ENCODE measurements around the gene PSMC1. TPM values are rescaled to one million over a fixed set of nuclear protein-coding genes. Genes with fewer than 3 reads are reported as not detected.

PSMC1 gene
- total and polyA plus RNA-seq, 10 of the 15 experiments (the other 5 are each of a cell fraction or from before 2014, with no cell fraction given) = 97.4 to 286 (median 209) TPM

GRCh38 chr14:90301122-90301521, 44.8 kb downstream of the PSMC1 start:
- Histone ChIP-seq H3K4me3 (no peak overlapping the region), H3K36me3 (ENCODE audit: control insufficient read depth in 2 of 2, insufficient read depth in 2 of 2, low read length in 1 of 2) (peaks cover 3 to 15% of the 10 kb centered on the region in 2 experiments)
- TF ChIP-seq CREM (IDR thresholded peaks at IDR 0.05; ENCODE audit: low read depth) (no peak), MAX (IDR thresholded peaks at IDR 0.05; ENCODE audit: low read depth, low read length) (no peak), ATF3 (IDR thresholded peaks at IDR 0.05; ENCODE audit: borderline replicate concordance, extremely low read depth, low read depth, low read length) (no peak), CREB1 (IDR thresholded peaks at IDR 0.05; ENCODE audit: low read depth) (no peak), CHD1 (IDR thresholded peaks at IDR 0.05; ENCODE audit: low read depth, low read length) (no peak), RELB (IDR thresholded peaks at IDR 0.05; ENCODE audit: low read depth) (no peak)

More at GRCh38 chr14:90301122-90301521, 44.8 kb downstream of the PSMC1 start:
- H2AFZ ChIP-seq (ENCODE audit: control insufficient read depth, low read depth, low read length) = no peak overlapping the region
- no peaks in the 10 kb centered on the region for H3K4me1 ChIP-seq (ENCODE audit: control insufficient read depth, insufficient read depth, low read length)
- H3K27me3 ChIP-seq (replicated peaks in 1 of 2; ENCODE audit: control insufficient read depth in 2 of 2, insufficient read depth in 2 of 2, low read length in 1 of 2) = no peaks in the 10 kb centered on the region
- ChIA-PET CTCF (interaction anchor here (0.6 to 1.9 kb wide), 9 partner anchors 12 to 873 kb away, joined by 3 to 21 read pairs (median 4); no protein-coding TSS in a partner anchor), SMC1A (ENCODE audit: uncharacterized antibody, unreplicated experiment) (interaction anchor here (0.7 to 1.9 kb wide), 4 partner anchors 12 to 457 kb away, joined by 3 to 5 read pairs (median 4); no protein-coding TSS in a partner anchor), RAD21 (ENCODE audit: unreplicated experiment) (interaction anchor here (0.8 to 1.1 kb wide), 2 partner anchors 396 to 430 kb away, joined by 3 to 6 read pairs; no protein-coding TSS in a partner anchor), POLR2A (interaction anchor here (0.6 kb wide), 1 partner anchor 81 kb away, joined by 3 read pairs; no protein-coding TSS in a partner anchor)
- 64% methylated on average over 6 of the region's 6 CpGs for WGBS (ENCODE audit: insufficient coverage, insufficient replicate concordance, low lambda C conversion rate, missing lambda C conversion rate)
- H3K9me3 ChIP-seq (replicated peaks; ENCODE audit: control insufficient read depth, insufficient read depth, low read length) = no peaks in the 10 kb centered on the region
- no peaks in the 10 kb centered on the region for H4K20me1 ChIP-seq (ENCODE audit: control insufficient read depth, insufficient read depth)
- in situ Hi-C loops (cut with MboI) (loop anchor here (5.0 to 10.0 kb wide), 2 partner anchors 394 to 456 kb away; no protein-coding TSS in a partner anchor), intact Hi-C loops (cut with micrococcal nuclease; ENCODE audit: unreplicated experiment) (loop anchor here (5.0 to 10.0 kb wide), 2 partner anchors 396 to 454 kb away; no protein-coding TSS in a partner anchor)
- no peak overlapping the region for H3K27ac ChIP-seq (ENCODE audit: control insufficient read depth, insufficient read depth)
- no peaks in the 10 kb centered on the region for H3K79me2 ChIP-seq (ENCODE audit: control insufficient read depth, insufficient read depth, low read length)
- no peak for FAIRE-seq
- no peak for ATAC-seq
- no peak overlapping the region for H3K9ac ChIP-seq (ENCODE audit: control insufficient read depth, insufficient read depth, low read length)
- H3K4me2 ChIP-seq (ENCODE audit: control insufficient read depth, insufficient read depth) = no peak overlapping the region
- DNase-seq (ENCODE audit: low read depth, low spot score) = no peak
- no TSS peak for BruUV-seq (replicated peaks)
